ENCODE results near the gene TRAF2. TPM values are rescaled to one million over a fixed set of nuclear protein-coding genes. Genes with fewer than 3 reads are reported as not detected.

The TRAF2 gene
- total RNA-seq, 4 donors from 2014 or later = 9.7 to 18.3 (median 15.4) TPM

GRCh38 chr9:136939996-136940525 lies 53.7 kb downstream of the TRAF2 start:
- Histone ChIP-seq H3K36me3 (peaks cover 34 to 36% of the 10 kb centered on the region in 2 donors), H3K27ac (no peak overlapping the region), H3K27me3 (no peaks in the 10 kb centered on the region), H3K4me3 (replicated peaks in 1 of 3) (no peak overlapping the region), H3K9me3 (no peaks in the 10 kb centered on the region), H3K4me1 (peaks cover 18 to 28% of the 10 kb centered on the region in 2 donors)
- DNase-seq = no peak
- intact Hi-C loops (cut with DNase I) = loop anchor here (5.0 kb wide), 2 partner anchors 53 to 93 kb away; partner anchors contain the start of genes PHPT1 and TRAF2
- WGBS, 2 donors = 40 to 55% methylated on average over 2 to 4 of the region's 16 CpGs
- TF ChIP-seq CTCF (IDR thresholded peaks at IDR 0.05) (no peak), POLR2A (IDR thresholded peaks at IDR 0.05) (no peak)

GRCh38 chr9:136940526-136941230 lies 54.4 kb downstream of the TRAF2 start:
- intact Hi-C loops (cut with DNase I) = loop anchor here (5.0 kb wide), 2 partner anchors 53 to 93 kb away; partner anchors contain the start of genes PHPT1 and TRAF2
- TF ChIP-seq CTCF (IDR thresholded peaks at IDR 0.05) = no peak
- no peak for TF ChIP-seq POLR2A (IDR thresholded peaks at IDR 0.05)
- peaks cover 34 to 36% of the 10 kb centered on the region in 2 donors for H3K36me3 ChIP-seq
- no peak overlapping the region for H3K4me3 ChIP-seq (replicated peaks in 1 of 3)
- H3K9me3 ChIP-seq = no peaks in the 10 kb centered on the region
- no peak overlapping the region for H3K27ac ChIP-seq
- no peak for DNase-seq
- no peaks in the 10 kb centered on the region for H3K27me3 ChIP-seq
- 95% methylated on average over 20 to 37 of the region's 42 CpGs for WGBS, 2 donors
- H3K4me1 ChIP-seq = peaks cover 19 to 31% of the 10 kb centered on the region in 2 donors

GRCh38 chr9:136941231-136942111 lies 55.2 kb downstream of the TRAF2 start:
- peaks cover 34 to 36% of the 10 kb centered on the region in 2 donors for H3K36me3 ChIP-seq

GRCh38 chr9:136942112-136942880 lies 56.0 kb downstream of the TRAF2 start:
- TF ChIP-seq CTCF (IDR thresholded peaks at IDR 0.05) (no peak), POLR2A (IDR thresholded peaks at IDR 0.05) (no peak)
- Histone ChIP-seq H3K4me1 (peaks cover 23 to 38% of the 10 kb centered on the region in 2 donors), H3K27me3 (no peaks in the 10 kb centered on the region), H3K9me3 (no peaks in the 10 kb centered on the region), H3K36me3 (peaks cover 34 to 36% of the 10 kb centered on the region in 2 donors), H3K27ac (no peak overlapping the region), H3K4me3 (replicated peaks in 1 of 3) (no peak overlapping the region)
- whole genome bisulfite sequencing, 2 donors = 95 to 96% methylated on average over 32 to 35 of the region's 60 CpGs
- DNase-seq = no peak
- intact Hi-C loops (cut with DNase I) = loop anchor here (5.0 kb wide), 2 partner anchors 55 to 95 kb away; partner anchors contain the start of genes PHPT1 and TRAF2

More at GRCh38 chr9:136941231-136942111, 55.2 kb downstream of the TRAF2 start:
- Histone ChIP-seq H3K9me3 (no peaks in the 10 kb centered on the region), H3K4me1 (peaks cover 20 to 38% of the 10 kb centered on the region in 2 donors), H3K27ac (no peak overlapping the region), H3K27me3 (no peaks in the 10 kb centered on the region), H3K4me3 (replicated peaks in 1 of 3) (no peak overlapping the region)
- intact Hi-C loops (cut with DNase I) = loop anchor here (5.0 kb wide), 2 partner anchors 54 to 94 kb away; partner anchors contain the start of genes PHPT1 and TRAF2
- 95 to 97% methylated on average over 37 to 45 of the region's 55 CpGs for WGBS, 2 donors
- no peak for DNase-seq
- TF ChIP-seq POLR2A (IDR thresholded peaks at IDR 0.05) (no peak), CTCF (IDR thresholded peaks at IDR 0.05) (no peak)
